WTC11 (cell line): ENCODE results near the gene PSD2. TPM values are rescaled to one million over a fixed set of nuclear protein-coding genes. Genes with fewer than 3 reads are reported as not detected.

Experiments
- ATAC-seq: fragments of 200-7000 bp; cut with Tn5 transposase; 2 replicates; pipeline ENCODE4 v1.10.0; 2021; ENCODE audit warnings: mild to moderate bottlenecking, moderate library complexity
- CTCF ChIA-PET: fragments of 300-600 bp; sonication (Branson Sonifier 250); formaldehyde crosslinking; loops from one replicate; lab custom pipeline; 2021; ENCODE audit warnings: antibody characterized with exemption; lab: Charles Lee
- POLR2A ChIA-PET: fragments of 350-600 bp; sonication (Branson Sonifier 250); formaldehyde crosslinking; loops from one replicate; lab custom pipeline; 2021; ENCODE audit warnings: antibody characterized with exemption; lab: Charles Lee
- DNase-seq: peaks from one replicate; pipeline ENCODE4 v3.0.0; 2021; ENCODE audit warnings: low spot score
- H3K27ac Mint-ChIP-seq: 2 replicates; pipeline ENCODE4 v1.8.0; 2021; ENCODE audit warnings: mixed read lengths
- H3K27me3 Mint-ChIP-seq: 2 replicates; pipeline ENCODE4 v1.8.0; 2021; ENCODE audit warnings: low read depth, mild to moderate bottlenecking, moderate library complexity, mixed read lengths
- H3K36me3 Mint-ChIP-seq: 2 replicates; pipeline ENCODE4 v1.8.0; 2021; ENCODE audit warnings: mixed read lengths
- H3K4me1 Mint-ChIP-seq: 2 replicates; pipeline ENCODE4 v1.8.0; 2022; ENCODE audit warnings: mixed read lengths
- H3K4me3 Mint-ChIP-seq: 2 replicates; pipeline ENCODE4 v1.8.0; 2021; ENCODE audit warnings: mild to moderate bottlenecking, moderate library complexity, mixed read lengths
- H3K9me3 Mint-ChIP-seq: 2 replicates; pipeline ENCODE4 v1.8.0; 2021; ENCODE audit warnings: mixed read lengths
- ARID4B ChIP-seq: sonication (generic); formaldehyde crosslinking; IDR thresholded peaks from 2 replicates; pipeline ENCODE4 v1.8.0; 2023; ENCODE audit warnings: missing genetic modification reagents, mild to moderate bottlenecking, borderline replicate concordance
- ATF1 ChIP-seq: sonication (generic); formaldehyde crosslinking; IDR thresholded peaks from 2 replicates; pipeline ENCODE4 v1.8.1; 2023; ENCODE audit warnings: mild to moderate bottlenecking, moderate library complexity, missing genetic modification reagents
- ATF3 ChIP-seq: sonication (generic); formaldehyde crosslinking; conservative IDR thresholded peaks from 2 replicates; pipeline ENCODE4 v1.8.1; 2022; ENCODE audit warnings: mild to moderate bottlenecking, missing genetic modification reagents
- ATF6 ChIP-seq: sonication (generic); formaldehyde crosslinking; IDR thresholded peaks from 2 replicates; pipeline ENCODE4 v1.8.1; 2023; ENCODE audit warnings: mild to moderate bottlenecking, missing genetic modification reagents
- CBFB ChIP-seq: sonication (generic); formaldehyde crosslinking; IDR thresholded peaks from 2 replicates; pipeline ENCODE4 v1.8.1; 2022; ENCODE audit warnings: mild to moderate bottlenecking, low read depth, missing genetic modification reagents
- CREB1 ChIP-seq: sonication (generic); formaldehyde crosslinking; IDR thresholded peaks from 2 replicates; pipeline ENCODE4 v1.8.0; 2023; ENCODE audit warnings: mild to moderate bottlenecking, missing genetic modification reagents
- CREM ChIP-seq: sonication (generic); formaldehyde crosslinking; IDR thresholded peaks from 2 replicates; pipeline ENCODE4 v1.8.1; 2022; ENCODE audit warnings: mild to moderate bottlenecking, missing genetic modification reagents, moderate library complexity
- CTCF ChIP-seq: fragments of 200-600 bp; IDR thresholded peaks from 2 replicates; pipeline ENCODE4 v1.8.0; 2022; ENCODE audit warnings: antibody characterized with exemption
- E2F1 ChIP-seq: sonication (generic); formaldehyde crosslinking; IDR thresholded peaks from 2 replicates; pipeline ENCODE4 v1.8.0; 2022; ENCODE audit warnings: mild to moderate bottlenecking, missing genetic modification reagents
- EMX1 ChIP-seq: fragments of 250-450 bp; sonication (Bioruptor Pico); IDR thresholded peaks from 2 replicates; pipeline ENCODE4 v1.8.0; 2021; ENCODE audit warnings: mild to moderate bottlenecking
- FOXK1 ChIP-seq: sonication (generic); formaldehyde crosslinking; IDR thresholded peaks from 2 replicates; pipeline ENCODE4 v1.8.0; 2022; ENCODE audit warnings: mild to moderate bottlenecking, moderate library complexity, missing genetic modification reagents
- FOXP1 ChIP-seq: sonication (generic); formaldehyde crosslinking; IDR thresholded peaks from 2 replicates; pipeline ENCODE4 v1.8.0; 2022; ENCODE audit warnings: missing genetic modification reagents, mild to moderate bottlenecking, moderate library complexity, borderline replicate concordance
- IRF1 ChIP-seq: sonication (generic); formaldehyde crosslinking; IDR thresholded peaks from 2 replicates; pipeline ENCODE4 v1.8.0; 2023; ENCODE audit warnings: missing genetic modification reagents
- JAZF1 ChIP-seq: fragments of 250-450 bp; sonication (Bioruptor Pico); IDR thresholded peaks from 2 replicates; pipeline ENCODE4 v1.9.0; 2021; ENCODE audit warnings: moderate library complexity, mild to moderate bottlenecking, inconsistent platforms
- MAX ChIP-seq: sonication (generic); formaldehyde crosslinking; IDR thresholded peaks from 2 replicates; pipeline ENCODE4 v1.8.0; 2022; ENCODE audit warnings: mild to moderate bottlenecking, missing genetic modification reagents
- MLX ChIP-seq: sonication (generic); formaldehyde crosslinking; IDR thresholded peaks from 2 replicates; pipeline ENCODE4 v1.8.1; 2023; ENCODE audit warnings: mild to moderate bottlenecking, missing genetic modification reagents, moderate library complexity
- MXD4 ChIP-seq: fragments of 250-450 bp; sonication (Bioruptor Pico); IDR thresholded peaks from 2 replicates; pipeline ENCODE4 v1.8.0; 2021; ENCODE audit warnings: mild to moderate bottlenecking, moderate library complexity, borderline replicate concordance
- NFATC4 ChIP-seq: fragments of 250-450 bp; sonication (Bioruptor Pico); IDR thresholded peaks from 2 replicates; pipeline ENCODE4 v1.9.0; 2021; ENCODE audit warnings: mild to moderate bottlenecking
- NR1H2 ChIP-seq: sonication (generic); formaldehyde crosslinking; IDR thresholded peaks from 2 replicates; pipeline ENCODE4 v1.9.0; 2021; ENCODE audit warnings: mild to moderate bottlenecking, moderate library complexity, missing genetic modification reagents
- SMAD4 ChIP-seq: sonication (generic); formaldehyde crosslinking; IDR thresholded peaks from 2 replicates; pipeline ENCODE4 v1.8.0; 2022; ENCODE audit warnings: mild to moderate bottlenecking, missing genetic modification reagents
- TCF7 ChIP-seq: sonication (generic); formaldehyde crosslinking; IDR thresholded peaks from 2 replicates; pipeline ENCODE4 v1.8.0; 2022; ENCODE audit warnings: mild to moderate bottlenecking, low read depth, missing genetic modification reagents, moderate library complexity
- TP53 ChIP-seq: sonication (generic); formaldehyde crosslinking; IDR thresholded peaks from 2 replicates; pipeline ENCODE4 v1.8.1; 2023; ENCODE audit warnings: mild to moderate bottlenecking, missing genetic modification reagents
- total RNA-seq: library from RNA; stranded (reverse); gene quantifications from 3 replicates; pipeline ENCODE4 v1.2.3, GENCODE V29; 2021

Gene PSD2
- total RNA-seq, 1 experiment from 2014 or later, result 0.57 TPM

- TF ChIP-seq CTCF (no peak), CREB1 (no peak), CREM (CRISPR knock-in tag) (no peak), ATF6 (CRISPR knock-in tag) (no peak), ATF1 (CRISPR knock-in tag) (no peak), ATF3 (no peak)
- TF ChIP-seq, all 79 proteins: peak for 0
Observed at GRCh38 chr5:139851558-139851957, 56.0 kb downstream of the PSD2 start (continued).

- DNase-seq, result no peak
- no peak for TF ChIP-seq FOXK1 (CRISPR knock-in tag)
- no peak for TF ChIP-seq CBFB (CRISPR knock-in tag)
- no peak for TF ChIP-seq FOXP1 (CRISPR knock-in tag)
- Mint-ChIP-seq H3K9me3 (no peaks in the 10 kb centered on the region), H3K4me1 (0 out of 2 replicates have a peak, but pooled peaks cover 9% of the 10 kb centered on the region), H3K27ac (no peak overlapping the region), H3K36me3 (no peaks in the 10 kb centered on the region), H3K4me3 (no peak overlapping the region), H3K27me3 (peaks cover 29% of the 10 kb centered on the region)
- no peak for ATAC-seq
- ChIA-PET POLR2A (no interaction called here), CTCF (interaction anchor here (1.2 to 12.1 kb wide), 4 partner anchors 10 to 116 kb away, joined by 5 to 155 read pairs (median 9); no protein-coding TSS in a partner anchor)
Observed at GRCh38 chr5:139852696-139853095, 57.1 kb downstream of the PSD2 start.

- H3K9me3 Mint-ChIP-seq, result no peaks in the 10 kb centered on the region
- H3K36me3 Mint-ChIP-seq, result no peaks in the 10 kb centered on the region
- no peak for DNase-seq
- H3K4me1 Mint-ChIP-seq, result 0 out of 2 replicates have a peak, but pooled peaks cover 6% of the 10 kb centered on the region
- no peak overlapping the region for H3K4me3 Mint-ChIP-seq
- TF ChIP-seq MLX (CRISPR knock-in tag) (no peak), MXD4 (CRISPR knock-in tag) (no peak), TP53 (CRISPR knock-in tag) (no peak), NFATC4 (CRISPR knock-in tag) (no peak), FOXK1 (CRISPR knock-in tag) (no peak), MAX (no peak), ARID4B (CRISPR knock-in tag) (no peak), IRF1 (no peak), CREM (CRISPR knock-in tag) (no peak), EMX1 (CRISPR knock-in tag) (no peak), E2F1 (CRISPR knock-in tag) (no peak), JAZF1 (no peak), SMAD4 (CRISPR knock-in tag) (no peak), TCF7 (CRISPR knock-in tag) (no peak), NR1H2 (CRISPR knock-in tag) (no peak)
- TF ChIP-seq, all 79 proteins: peak for 0
- CTCF ChIA-PET, result interaction anchor here (1.2 to 12.1 kb wide), 4 partner anchors 19 to 115 kb away, joined by 6 to 155 read pairs (median 16); no protein-coding TSS in a partner anchor
- H3K27me3 Mint-ChIP-seq, result peaks cover 22% of the 10 kb centered on the region
- POLR2A ChIA-PET, result interaction anchor here (0.8 kb wide), 1 partner anchor 64 kb away, joined by 4 read pairs; no protein-coding TSS in a partner anchor
- ATAC-seq, result no peak
- H3K27ac Mint-ChIP-seq, result no peak overlapping the region
Observed at GRCh38 chr5:139854029-139854605, 58.5 kb downstream of the PSD2 start.
